Measurements from ENCODE around the gene GALNT13. TPM values are rescaled to one million over a fixed set of nuclear protein-coding genes. Genes with fewer than 3 reads are reported as not detected.

Gene GALNT13
- total RNA-seq, 1 donor from 2014 or later = 2.0 TPM

DNA sequence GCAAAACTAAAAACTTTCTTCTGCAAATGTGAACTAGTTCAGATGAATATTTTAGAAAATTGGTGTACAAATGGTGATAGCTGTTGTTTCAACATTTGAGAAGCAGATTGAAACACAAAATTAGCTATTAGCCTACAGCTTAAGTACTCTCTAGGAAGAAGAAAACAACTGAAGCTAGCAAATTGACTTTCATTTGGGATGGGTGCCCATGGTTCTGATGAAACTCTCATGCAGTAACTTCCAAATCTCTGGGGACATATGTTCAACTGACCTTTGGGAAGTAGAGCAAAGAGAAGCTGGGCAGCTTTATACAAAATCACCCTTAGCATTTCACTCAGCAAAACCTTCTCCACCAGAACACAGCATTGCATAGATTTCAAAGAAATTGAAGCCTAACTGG, 119.0 kb downstream of the GALNT13 start:
- H3K27me3 ChIP-seq (ENCODE audit: insufficient read depth, low read length) = no peaks in the 10 kb centered on the region
- H3K9me3 ChIP-seq (ENCODE audit: insufficient read depth, low read depth, low read length) = no peaks in the 10 kb centered on the region
- no peak overlapping the region for H3K4me3 ChIP-seq (ENCODE audit: insufficient read depth, low read depth, low read length)
- TF ChIP-seq, protein P1, sequence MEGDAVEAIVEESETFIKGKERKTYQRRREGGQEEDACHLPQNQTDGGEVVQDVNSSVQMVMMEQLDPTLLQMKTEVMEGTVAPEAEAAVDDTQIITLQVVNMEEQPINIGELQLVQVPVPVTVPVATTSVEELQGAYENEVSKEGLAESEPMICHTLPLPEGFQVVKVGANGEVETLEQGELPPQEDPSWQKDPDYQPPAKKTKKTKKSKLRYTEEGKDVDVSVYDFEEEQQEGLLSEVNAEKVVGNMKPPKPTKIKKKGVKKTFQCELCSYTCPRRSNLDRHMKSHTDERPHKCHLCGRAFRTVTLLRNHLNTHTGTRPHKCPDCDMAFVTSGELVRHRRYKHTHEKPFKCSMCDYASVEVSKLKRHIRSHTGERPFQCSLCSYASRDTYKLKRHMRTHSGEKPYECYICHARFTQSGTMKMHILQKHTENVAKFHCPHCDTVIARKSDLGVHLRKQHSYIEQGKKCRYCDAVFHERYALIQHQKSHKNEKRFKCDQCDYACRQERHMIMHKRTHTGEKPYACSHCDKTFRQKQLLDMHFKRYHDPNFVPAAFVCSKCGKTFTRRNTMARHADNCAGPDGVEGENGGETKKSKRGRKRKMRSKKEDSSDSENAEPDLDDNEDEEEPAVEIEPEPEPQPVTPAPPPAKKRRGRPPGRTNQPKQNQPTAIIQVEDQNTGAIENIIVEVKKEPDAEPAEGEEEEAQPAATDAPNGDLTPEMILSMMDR (IDR thresholded peaks at IDR 0.05; ENCODE audit: insufficient read depth, low read depth, low read length) = no peak
- no peak for TF ChIP-seq EZH2 (IDR thresholded peaks at IDR 0.05; ENCODE audit: insufficient read depth, low read length)
- DNase-seq (ENCODE audit: low read depth) (no peak), FAIRE-seq (no peak)
- Mint-ChIP-seq H3K4me1 (ENCODE audit: low read depth, unreplicated experiment) (peaks cover 13% of the 10 kb centered on the region), H3K9me3 (ENCODE audit: unreplicated experiment) (no peaks in the 10 kb centered on the region), H3K27ac (ENCODE audit: unreplicated experiment) (no peak overlapping the region), H3K27me3 (ENCODE audit: low read depth, unreplicated experiment) (no peaks in the 10 kb centered on the region), H3K4me3 (ENCODE audit: unreplicated experiment) (no peak overlapping the region), H3K36me3 (ENCODE audit: low read depth, unreplicated experiment) (no peaks in the 10 kb centered on the region)
- no peaks in the 10 kb centered on the region for H3K4me1 ChIP-seq (ENCODE audit: insufficient read depth, low read length)
- H3K79me2 ChIP-seq (ENCODE audit: insufficient read depth, low read length) = no peaks in the 10 kb centered on the region
- H4K20me1 ChIP-seq (ENCODE audit: insufficient read depth, low read length) = no peaks in the 10 kb centered on the region
- H3K9ac ChIP-seq (ENCODE audit: low read length) = no peak overlapping the region
- no peak overlapping the region for H2AFZ ChIP-seq (ENCODE audit: low read depth, low read length)
- no peak overlapping the region for H3K4me2 ChIP-seq (ENCODE audit: low read length)
- H3K36me3 ChIP-seq (ENCODE audit: insufficient read depth, low read length) = no peaks in the 10 kb centered on the region
- H3K27ac ChIP-seq (ENCODE audit: low read depth, low read length) = no peak overlapping the region

DNA sequence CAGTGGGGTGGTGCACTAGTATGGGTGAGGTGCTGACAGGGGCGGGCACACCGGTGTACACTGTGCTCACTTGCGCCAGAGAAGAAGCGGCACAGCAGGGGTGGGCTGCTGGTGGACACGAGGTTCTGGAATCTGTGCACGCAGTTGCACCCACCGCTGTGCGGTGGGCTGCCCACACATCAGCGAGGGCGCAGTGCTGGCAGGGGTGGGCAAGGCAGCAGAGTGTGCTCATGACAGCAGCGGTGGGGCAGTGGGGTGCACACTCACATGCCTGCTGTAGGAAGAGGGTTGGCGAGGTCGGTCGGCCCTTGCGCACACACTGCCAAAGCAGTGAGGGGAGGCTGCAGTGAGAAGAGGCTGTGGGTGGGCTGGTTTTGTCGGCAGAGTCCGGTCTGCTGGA, 141.8 kb downstream of the GALNT13 start:
- peaks cover 4% of the 10 kb centered on the region for H3K9me3 Mint-ChIP-seq (ENCODE audit: unreplicated experiment)
- no peak for FAIRE-seq
- no peaks in the 10 kb centered on the region for H3K4me1 ChIP-seq (ENCODE audit: insufficient read depth, low read length)
- peaks cover 4% of the 10 kb centered on the region for H3K9me3 ChIP-seq (ENCODE audit: insufficient read depth, low read depth, low read length)
- no peaks in the 10 kb centered on the region for H3K79me2 ChIP-seq (ENCODE audit: insufficient read depth, low read length)
- no peak overlapping the region for H3K27ac ChIP-seq (ENCODE audit: low read depth, low read length)
- H2AFZ ChIP-seq (ENCODE audit: low read depth, low read length) = no peak overlapping the region
- no peak for DNase-seq (ENCODE audit: low read depth)
- H3K27me3 ChIP-seq (ENCODE audit: insufficient read depth, low read length) = no peaks in the 10 kb centered on the region
- H3K27ac Mint-ChIP-seq (ENCODE audit: unreplicated experiment) = no peak overlapping the region
- H3K4me3 Mint-ChIP-seq (ENCODE audit: unreplicated experiment) = no peak overlapping the region
- no peaks in the 10 kb centered on the region for H3K4me1 Mint-ChIP-seq (ENCODE audit: low read depth, unreplicated experiment)
- H3K4me2 ChIP-seq (ENCODE audit: low read length) = no peak overlapping the region
- H4K20me1 ChIP-seq (ENCODE audit: insufficient read depth, low read length) = no peaks in the 10 kb centered on the region
- H3K4me3 ChIP-seq (ENCODE audit: insufficient read depth, low read depth, low read length) = no peak overlapping the region
- no peaks in the 10 kb centered on the region for H3K36me3 Mint-ChIP-seq (ENCODE audit: low read depth, unreplicated experiment)
- TF ChIP-seq, protein P1 (IDR thresholded peaks at IDR 0.05; ENCODE audit: insufficient read depth, low read depth, low read length) = no peak
- no peak for TF ChIP-seq EZH2 (IDR thresholded peaks at IDR 0.05; ENCODE audit: insufficient read depth, low read length)
- H3K36me3 ChIP-seq (ENCODE audit: insufficient read depth, low read length) = no peaks in the 10 kb centered on the region
- H3K9ac ChIP-seq (ENCODE audit: low read length) = no peak overlapping the region
- no peaks in the 10 kb centered on the region for H3K27me3 Mint-ChIP-seq (ENCODE audit: low read depth, unreplicated experiment)

DNA sequence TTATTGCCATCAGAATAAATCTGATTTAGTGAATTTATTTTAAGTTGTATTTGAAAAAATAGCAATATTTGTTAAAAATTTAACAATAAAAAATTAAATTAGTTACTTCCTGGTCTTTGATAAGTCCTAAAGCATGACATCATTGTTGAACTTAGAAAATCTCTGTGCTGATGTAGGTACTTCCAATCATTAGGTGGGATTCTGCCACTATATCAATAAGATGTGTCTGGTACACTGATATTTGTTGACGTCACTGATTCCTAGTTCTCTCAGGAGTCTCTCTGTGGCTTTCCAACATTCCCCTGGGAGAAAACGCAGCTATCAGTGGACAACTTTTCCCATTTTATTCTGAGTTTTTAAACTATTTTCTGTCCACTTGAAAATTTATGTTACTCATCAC, 143.5 kb downstream of the GALNT13 start:
- TF ChIP-seq EZH2 (IDR thresholded peaks at IDR 0.05; ENCODE audit: insufficient read depth, low read length) = no peak
- TF ChIP-seq, protein P1 (IDR thresholded peaks at IDR 0.05; ENCODE audit: insufficient read depth, low read depth, low read length) = no peak
- no peak overlapping the region for H3K27ac Mint-ChIP-seq (ENCODE audit: unreplicated experiment)
- H3K4me1 Mint-ChIP-seq (ENCODE audit: low read depth, unreplicated experiment) = no peaks in the 10 kb centered on the region
- Histone ChIP-seq H3K4me2 (ENCODE audit: low read length) (no peak overlapping the region), H4K20me1 (ENCODE audit: insufficient read depth, low read length) (no peaks in the 10 kb centered on the region), H3K36me3 (ENCODE audit: insufficient read depth, low read length) (no peaks in the 10 kb centered on the region), H3K27ac (ENCODE audit: low read depth, low read length) (no peak overlapping the region), H3K9ac (ENCODE audit: low read length) (no peak overlapping the region), H2AFZ (ENCODE audit: low read depth, low read length) (no peak overlapping the region), H3K9me3 (ENCODE audit: insufficient read depth, low read depth, low read length) (peaks cover 4% of the 10 kb centered on the region), H3K27me3 (ENCODE audit: insufficient read depth, low read length) (no peaks in the 10 kb centered on the region), H3K4me3 (ENCODE audit: insufficient read depth, low read depth, low read length) (no peak overlapping the region), H3K4me1 (ENCODE audit: insufficient read depth, low read length) (no peaks in the 10 kb centered on the region), H3K79me2 (ENCODE audit: insufficient read depth, low read length) (no peaks in the 10 kb centered on the region)
- DNase-seq (ENCODE audit: low read depth) (no peak), FAIRE-seq (no peak)
- H3K27me3 Mint-ChIP-seq (ENCODE audit: low read depth, unreplicated experiment) = no peaks in the 10 kb centered on the region
- H3K36me3 Mint-ChIP-seq (ENCODE audit: low read depth, unreplicated experiment) = no peaks in the 10 kb centered on the region
- no peak overlapping the region for H3K4me3 Mint-ChIP-seq (ENCODE audit: unreplicated experiment)
- H3K9me3 Mint-ChIP-seq (ENCODE audit: unreplicated experiment) = peaks cover 3% of the 10 kb centered on the region
